ENCODE measurements around the gene EPB41L4A.
"Not testable (repeated sequence)": the region's sequence is repeated elsewhere in the genome, so short reads cannot be mapped to it uniquely, and the experiment has no call there.

Gene EPB41L4A

DNA sequence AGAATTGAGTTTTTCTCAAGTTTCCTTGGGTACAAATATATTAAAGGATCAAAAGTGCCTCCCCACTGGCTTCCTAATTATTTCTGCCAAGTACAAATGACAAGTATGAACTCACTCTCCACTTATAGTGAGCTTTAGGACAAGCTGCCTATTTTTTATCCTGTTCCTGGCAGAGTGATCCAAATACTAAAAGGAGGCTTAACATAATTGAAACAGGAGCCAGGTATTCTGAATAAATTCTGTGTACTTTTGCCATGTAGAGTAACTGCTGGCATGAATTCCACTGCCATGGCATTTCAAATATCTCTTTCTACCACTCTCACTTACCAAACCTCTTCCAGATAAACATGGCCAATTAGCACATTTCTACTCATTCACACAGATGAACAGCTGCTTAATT, 171.1 kb downstream of the EPB41L4A start:
- DNase-seq: no peak

DNA sequence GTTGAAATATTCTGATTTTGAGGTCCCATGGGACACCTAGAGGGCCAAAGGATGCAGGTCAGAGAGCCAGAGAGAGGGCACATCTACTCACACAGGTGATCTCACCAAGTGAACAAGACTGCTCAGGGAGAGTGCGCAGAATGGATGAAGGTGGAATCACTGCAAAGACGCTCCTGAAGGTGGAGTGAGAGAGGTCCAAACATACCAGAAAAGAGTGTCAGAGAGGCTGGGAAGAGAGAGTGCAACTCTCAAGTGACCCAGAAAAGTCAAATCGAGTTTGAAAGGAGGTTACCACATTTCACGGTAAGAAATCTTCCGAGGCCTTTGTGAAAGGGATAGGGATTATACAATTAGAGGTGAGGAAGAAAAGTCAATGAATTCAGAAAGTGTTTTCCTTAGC, 173.4 kb downstream of the EPB41L4A start:
- no peak for DNase-seq

DNA sequence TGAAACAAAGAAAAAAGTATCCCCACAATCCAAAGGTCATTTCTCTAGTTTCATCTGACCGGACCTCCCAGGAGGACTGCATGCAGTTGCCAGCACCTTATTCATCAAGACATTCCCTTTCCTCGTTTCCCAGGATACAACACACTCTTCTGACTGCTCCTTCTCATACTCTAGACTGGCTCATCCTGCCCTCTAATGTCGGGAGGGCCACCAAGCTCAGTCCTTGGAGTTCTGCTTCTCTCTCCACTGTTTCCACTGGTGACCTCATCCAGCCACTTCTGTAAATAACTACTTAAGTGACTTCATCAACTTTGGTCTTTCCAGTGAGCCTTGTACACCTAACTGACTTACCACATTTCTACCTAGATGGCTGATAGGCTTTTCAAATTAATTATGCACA, 179.1 kb downstream of the EPB41L4A start:
- DNase-seq: no peak

DNA sequence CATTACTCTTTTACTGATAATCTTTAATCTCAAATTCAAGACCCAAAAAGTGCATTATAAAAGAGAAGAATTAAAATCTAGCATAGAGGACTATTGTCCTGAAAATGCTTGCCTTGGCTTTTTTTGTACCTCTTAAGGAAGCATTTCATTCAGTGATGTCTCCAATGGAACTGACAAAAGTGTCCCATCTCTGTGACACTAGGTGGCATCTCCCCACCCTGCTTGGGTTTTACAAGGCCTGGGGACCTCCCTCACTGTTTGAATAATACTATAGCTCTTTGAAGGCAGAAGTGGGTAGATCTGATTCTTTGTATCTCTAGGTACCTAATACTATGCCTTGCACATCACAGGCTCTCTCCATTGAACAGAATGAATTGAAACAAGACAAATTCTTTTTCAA, 180.6 kb downstream of the EPB41L4A start:
- DNase-seq: no peak

DNA sequence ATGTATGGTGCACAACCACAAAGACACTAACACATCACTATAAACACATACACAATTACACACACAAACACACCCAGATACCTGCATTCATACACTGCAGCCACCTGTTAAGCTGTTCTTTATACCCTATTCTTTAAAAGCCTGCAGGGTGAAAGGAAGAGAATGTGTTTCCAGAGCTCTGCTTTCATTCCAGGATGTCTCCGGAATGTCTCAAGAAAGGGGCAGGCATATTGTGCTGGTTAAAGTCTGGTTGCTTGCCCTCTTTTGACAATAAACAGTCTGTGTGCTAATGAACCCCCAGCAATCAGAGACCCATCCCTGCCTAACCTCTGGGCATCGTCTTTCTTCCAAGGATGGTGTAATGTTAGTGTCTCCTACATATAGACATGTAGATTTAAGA, 181.6 kb downstream of the EPB41L4A start:
- no peak for DNase-seq

DNA sequence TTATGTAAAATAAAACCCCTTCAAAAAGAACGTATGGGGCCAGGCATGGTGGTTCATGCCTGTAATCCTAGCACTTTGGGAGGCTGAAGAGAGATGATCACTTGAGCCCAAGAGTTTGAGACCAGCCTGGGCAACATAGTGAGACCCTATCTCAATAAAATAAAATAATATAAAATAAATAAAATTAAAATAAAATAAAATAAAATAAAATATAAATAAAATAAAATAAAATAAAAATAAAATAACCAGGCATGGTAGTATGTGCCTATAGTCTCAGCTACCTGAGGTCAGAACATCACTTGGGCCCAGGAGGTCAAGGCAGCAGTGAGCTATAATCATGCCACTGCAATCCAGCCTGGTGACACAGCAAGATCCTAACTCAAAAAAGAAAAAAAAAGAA, 185.1 kb downstream of the EPB41L4A start:
- no peak for DNase-seq

DNA sequence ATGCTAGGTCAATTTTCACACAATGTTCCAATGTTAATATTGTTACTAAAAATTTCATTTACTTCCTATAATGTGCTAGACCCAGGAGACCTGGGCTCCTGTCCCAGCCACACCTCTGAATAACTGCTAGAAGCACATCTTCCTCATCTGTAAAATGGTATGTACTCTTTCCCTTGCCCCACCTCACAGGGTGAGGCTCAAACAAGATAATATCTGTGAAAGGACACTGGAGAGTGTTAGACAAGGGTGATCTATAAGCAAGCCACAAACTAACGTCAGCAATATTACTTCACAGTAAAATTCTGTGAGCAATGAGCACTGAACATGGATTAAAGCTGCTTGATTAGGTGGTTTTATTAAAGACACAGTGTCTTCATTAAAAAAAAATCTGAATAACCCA, 186.4 kb downstream of the EPB41L4A start:
- no peak for DNase-seq

DNA sequence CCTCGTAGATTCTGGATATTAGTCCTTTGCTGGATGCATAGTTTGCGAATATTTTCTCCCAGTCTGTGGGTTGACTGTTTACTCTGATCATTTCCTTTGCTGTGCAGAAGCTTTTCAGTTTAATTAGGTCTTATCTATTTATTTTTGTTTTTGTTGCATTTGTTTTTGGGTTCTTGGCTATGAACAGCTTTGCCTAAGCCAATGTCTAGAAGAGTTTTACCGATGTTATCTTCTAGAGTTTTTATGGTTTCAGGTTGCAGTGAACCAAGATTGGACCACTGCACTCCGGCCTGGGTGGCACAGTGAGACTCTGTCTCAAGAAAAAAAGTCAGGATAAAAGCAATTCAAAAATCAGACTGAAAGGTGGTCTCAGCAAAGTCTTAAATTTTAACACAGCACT, 188.5 kb downstream of the EPB41L4A start:
- DNase-seq: no peak

DNA sequence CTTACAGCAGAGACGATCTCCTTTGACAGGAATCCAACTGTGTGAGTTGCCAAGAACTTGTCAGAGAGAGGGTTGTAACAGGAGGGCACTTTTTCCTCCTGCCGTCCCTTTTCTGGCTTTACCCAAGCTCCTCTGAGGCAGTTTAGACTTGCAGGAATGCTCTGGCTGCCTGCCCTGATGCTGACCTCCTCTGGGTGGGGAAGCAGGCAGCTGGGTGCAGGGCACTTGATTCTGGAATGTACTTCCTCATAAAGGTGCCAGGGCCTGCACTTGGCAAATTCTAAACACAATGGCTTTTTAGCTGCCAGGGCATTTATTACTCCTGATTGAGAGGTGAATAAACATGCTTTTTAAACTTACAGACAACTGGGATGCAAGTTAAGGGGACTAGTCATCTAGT, 190.4 kb downstream of the EPB41L4A start:
- DNase-seq: no peak

DNA sequence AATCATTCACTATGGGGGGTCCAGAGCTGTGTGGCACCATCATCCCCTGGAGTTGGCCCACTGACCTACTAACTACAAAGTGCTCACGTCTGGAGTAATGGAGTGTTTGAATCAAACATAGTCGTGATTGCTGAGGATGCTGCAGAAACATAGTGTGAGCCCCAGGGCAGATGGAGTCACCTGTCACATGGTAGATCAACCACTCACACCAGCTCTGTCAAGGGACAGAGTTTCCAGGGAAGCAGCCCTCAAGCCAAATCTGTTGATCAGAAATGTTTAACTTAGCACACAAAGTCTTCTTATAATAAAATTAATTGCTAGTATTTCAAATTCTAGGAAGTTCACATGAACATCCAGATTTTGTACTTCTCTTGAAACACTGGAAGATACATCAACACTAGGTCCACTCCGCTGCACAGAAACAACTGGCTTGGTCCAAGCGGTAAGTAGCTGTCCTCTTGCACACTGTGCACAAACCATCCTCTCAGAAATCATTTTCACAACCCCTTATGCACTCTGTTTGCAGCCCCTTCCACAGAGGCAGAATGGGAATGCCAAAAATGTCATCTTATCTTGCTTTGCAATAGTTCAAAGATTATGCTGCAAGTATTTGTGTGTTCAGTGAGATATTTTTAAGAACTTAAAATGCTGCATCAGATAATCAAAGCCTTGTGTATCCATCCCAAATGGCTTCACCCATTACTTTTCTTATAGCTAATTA, 191.0 kb downstream of the EPB41L4A start:
- DNase-seq: no peak

DNA sequence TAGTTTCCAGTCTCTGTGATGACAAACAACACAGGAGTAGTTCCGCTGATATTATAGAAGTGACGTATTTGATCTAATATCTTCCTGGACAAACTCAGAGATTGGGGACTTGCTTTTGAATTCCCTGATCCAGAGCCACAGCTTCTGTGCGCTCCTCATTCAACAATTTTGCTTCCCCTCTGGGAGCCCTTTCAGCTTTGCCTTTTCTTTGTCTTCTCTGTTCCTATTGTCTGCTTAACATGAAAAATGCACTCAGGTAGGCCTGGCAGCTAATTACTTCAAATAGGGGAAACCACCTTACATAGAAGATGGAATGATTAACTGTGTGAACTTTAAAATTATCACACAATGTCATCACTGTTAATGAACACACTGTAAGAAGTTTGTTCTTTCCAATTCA, 192.9 kb downstream of the EPB41L4A start:
- DNase-seq: no peak

DNA sequence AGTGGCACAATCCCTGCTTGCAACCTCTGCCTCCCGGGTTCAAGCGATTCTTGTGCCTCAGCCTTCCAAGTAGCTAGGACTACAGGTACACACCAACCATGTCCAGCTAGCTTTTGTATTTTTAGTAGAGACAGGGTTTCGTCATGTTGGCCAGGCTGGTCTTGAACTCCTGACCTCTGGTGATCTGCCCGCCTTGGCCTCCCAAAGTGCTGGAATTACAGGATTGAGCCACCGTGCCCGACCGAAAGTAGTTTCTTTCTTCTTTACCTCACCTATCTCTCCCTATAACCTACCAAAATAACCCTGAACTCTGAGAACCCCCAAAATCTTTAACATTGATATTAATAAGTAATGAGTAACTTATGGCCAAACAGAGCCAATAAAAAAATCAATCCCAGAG, 196.1 kb downstream of the EPB41L4A start:
- not testable (repeated sequence) for DNase-seq

DNA sequence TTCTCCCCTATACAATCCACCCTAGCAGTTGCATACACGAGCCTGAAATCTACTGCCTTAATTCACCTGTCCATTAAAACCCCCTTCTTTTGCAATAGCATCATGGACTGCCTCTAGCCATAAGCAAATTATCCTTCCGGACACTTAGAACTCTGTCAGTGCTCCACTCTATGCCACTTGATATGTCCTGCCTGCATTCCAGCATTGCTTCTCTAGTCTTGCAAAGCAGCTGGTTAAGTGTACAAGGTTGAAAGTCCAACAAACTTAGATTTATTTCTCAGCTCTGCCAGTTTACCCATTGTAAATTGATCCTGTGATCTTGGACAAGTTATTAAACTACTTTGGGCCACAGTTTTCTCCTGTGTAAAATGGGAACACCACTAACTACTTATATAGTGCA, 197.9 kb downstream of the EPB41L4A start:
- no peak for DNase-seq

DNA sequence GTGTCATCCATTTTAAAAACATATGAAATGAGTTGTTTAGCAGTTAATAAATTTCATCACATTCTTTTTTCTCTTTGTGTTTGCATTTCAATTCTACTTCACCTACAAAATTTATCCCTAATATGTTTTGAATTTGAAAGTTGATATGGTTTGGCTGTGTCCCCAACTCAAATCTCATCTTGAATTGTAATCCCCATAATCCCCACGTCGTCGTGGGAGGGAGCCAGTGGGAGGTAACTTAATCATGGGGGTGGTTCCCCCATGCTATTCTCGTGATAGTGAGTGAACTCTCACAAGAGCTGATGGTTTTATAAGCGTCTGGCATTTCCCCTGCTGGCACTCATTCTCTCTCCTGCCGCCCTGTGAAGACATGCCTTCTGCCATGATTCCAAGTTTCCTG, 200.1 kb downstream of the EPB41L4A start:
- DNase-seq: no peak

DNA sequence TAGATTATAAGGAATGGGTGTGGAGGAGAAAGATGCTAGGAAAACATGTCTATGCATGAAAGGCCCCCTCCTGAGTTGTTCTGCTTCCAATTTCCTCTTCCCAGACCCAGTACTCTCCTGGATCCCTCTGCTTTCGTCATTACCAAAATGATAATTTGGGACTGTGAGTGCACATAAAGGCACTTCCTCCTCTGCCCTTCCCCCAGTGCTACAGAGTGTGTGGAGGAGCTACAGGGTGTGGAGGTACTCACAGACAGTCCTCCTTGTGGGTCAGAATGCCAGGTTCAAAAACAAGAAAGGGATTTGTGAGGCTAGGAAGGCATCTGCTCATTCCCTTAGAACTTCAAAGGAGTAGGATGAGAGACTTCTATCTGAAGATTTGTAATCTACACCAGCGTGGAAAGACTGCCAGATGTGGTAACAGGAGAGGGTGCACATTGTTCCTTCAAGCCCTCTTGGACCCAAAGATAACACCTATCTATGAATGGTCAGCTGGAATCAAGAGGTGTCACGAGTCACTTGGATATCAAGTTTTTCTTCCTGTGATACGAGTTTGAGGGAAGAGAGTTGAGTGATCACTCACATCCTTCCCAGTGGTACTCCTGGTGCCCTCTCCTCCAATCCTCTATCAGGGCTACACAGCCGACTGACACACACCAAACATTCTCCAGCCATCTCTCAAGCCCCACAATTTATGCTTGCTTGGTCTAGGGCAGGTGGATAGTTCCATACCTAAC, 201.1 kb downstream of the EPB41L4A start:
- DNase-seq: no peak

DNA sequence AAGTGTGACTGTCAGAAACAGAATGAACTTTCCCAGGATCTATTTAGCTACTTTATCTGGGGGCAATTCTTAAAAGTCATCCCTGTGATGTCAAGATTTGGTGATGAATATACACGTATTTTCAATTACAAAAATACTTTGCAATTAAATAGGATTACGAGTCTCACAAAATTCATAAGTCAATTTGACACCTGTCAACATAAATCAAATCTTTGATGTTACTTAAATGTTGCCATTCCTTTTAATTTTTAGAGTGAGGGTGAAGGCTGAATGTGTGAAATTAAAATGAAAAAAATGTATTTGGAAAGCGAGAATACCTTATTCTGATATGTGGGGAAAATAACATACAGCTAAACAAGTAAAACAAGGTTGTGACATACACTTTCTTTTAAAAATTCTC, 202.9 kb downstream of the EPB41L4A start:
- DNase-seq: no peak

DNA sequence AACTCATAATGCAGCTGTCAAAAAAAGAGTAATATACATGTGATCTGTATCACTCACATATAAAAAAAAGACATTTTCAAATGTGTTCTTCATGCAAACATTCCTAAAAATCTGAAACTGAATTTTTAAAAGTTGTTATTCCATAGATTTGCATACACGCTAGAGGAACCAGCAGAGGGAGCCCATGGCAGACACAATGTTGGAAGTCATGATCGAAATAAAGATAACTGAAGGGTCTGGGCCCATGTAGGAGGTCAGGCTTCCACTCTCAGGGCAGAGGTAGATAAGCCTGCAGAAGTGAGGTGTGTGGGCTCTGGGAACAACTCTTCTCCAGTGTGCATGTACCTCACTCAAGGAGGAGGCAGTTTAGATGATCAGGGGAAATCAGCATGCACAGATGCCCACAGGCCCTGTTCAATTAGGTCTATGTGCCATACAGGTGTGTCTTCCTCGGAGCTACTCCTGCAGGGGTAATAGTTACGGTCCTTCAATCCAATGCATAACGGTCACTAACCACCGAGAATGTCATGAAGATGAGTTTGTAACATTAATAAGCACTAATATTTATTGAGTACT, 208.6 kb downstream of the EPB41L4A start:
- DNase-seq: no peak

DNA sequence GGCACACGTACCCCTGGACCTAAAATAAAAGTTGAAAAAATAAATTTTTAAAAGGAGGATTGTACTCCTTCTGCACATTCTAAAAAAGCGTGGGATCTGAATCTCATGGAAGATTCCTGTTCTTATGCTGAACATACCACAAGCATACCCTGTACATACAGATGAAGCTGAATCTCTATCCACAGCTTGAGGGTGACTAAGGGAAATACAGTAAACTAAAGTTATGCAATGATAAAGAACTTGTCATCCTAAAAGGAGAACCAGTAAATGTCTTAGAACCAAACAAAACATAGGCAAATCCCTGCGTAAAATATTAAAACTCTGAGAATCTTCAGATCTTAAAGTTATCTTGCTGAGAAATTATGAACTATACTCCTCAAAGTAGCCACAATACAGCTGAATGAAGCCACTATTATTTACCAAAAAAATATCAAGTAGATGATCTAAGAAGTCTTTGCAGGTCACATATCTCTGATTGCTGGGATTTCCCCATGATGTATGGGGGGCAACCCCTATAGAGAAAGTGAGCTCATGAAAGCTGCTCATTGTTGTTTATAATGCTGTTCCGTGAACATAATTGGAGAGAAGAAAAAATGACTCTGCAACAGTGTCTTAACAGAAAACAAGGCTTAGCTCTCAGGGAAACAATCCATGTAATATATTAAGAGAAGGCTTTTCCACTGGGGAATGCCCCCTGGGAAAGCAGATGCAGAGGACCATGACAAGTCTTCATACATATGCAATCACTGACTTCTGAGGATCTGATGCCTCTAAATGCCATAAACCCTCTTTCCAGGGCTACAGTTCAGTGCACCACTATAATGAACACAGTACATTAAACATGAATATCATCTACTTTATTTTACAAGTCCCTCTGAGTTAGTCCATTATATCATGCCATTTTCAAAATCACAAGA, 210.1 kb downstream of the EPB41L4A start:
- DNase-seq: no peak

DNA sequence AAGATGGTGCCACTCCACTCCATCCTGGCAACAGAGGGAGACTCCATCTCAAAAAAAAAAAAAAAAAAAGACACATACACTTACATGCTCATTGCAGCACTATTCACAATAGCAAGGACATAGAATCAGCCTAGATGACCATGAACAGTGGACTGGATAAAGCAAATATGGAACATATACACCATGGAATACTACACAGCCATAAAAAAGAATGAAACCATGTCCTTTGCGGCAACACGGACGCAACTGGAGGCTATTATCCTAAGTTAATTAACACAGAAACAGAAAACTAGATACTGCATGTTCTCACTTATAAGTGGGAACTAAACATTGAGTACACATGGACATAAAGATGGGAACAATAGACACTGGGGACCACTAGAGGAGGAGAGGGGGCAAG, 210.9 kb downstream of the EPB41L4A start:
- DNase-seq: not testable (repeated sequence)

DNA sequence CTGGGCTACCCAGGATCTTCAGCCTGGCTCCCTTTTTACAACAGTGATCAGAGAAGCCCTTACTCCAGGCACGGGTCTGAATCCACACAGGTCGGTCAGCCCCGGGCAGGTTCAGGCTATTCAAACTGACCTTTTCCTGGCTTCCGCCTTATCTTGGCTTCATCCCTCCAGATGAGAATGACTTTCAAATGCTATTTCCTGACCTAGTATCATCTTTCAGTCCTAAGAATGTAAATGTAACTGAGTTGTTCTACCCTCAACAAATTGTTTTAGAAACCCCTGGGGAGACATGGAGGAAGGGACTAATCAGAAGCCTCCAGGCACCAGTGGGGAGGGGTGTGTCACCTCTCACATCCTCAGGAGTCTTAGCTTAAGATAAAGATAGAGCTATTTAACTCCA, 213.2 kb downstream of the EPB41L4A start:
- DNase-seq: no peak

DNA sequence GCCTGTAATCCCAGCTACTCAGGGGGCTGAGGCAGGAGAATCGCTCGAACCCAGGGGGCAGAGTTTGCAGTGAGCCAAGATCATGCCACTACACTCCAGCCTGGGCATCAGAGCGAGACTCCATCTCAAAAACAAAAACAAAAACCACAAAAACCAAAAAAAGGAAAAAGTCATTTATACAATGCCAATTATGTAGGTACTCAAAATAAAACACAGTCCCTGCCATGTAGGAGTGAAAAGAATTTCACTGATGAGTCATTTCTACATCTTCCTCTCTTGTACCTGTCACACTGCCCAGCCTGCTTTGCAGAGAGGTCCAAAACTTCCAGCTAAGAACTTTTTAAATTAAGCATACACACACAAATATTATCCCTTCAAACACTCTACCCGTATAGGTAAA, 215.8 kb downstream of the EPB41L4A start:
- DNase-seq: no peak

DNA sequence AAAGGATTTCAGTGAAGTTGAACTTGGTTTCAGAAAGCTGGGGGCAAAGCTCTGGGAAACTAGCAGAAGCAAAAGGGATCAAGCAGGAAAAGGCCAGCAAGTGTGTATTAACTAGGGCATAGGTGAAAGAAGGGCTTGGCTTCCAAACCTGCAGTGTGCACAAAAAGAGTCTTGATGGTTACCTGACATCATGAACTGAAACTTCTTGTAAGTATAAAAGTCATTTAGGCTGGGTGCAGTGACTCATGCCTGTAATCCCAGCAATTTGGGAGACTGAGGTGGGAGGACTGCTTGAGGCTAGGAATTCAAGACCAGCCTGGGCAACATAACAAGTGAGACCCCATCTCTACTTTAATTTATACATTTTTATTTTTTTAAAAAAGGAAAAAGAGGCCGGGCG, 216.4 kb downstream of the EPB41L4A start:
- DNase-seq: no peak

DNA sequence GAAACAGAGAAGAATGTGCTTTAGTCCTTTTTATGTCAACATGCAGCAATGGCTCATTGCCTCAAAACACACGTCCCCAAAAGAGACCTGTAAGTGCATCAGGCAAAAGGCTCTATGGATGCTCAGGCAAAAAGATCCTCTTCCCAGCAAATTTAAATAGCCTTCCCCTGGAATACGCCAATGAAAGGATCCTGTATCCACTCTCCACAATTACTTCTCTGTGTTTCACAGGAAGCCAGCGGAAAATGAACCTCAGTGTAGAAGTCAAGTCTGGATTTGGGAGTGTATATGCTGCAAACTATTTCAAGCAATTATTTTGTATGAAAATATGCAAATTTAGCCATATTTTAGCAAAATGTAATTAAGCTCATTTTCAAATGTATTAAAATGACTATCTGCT, 217.9 kb downstream of the EPB41L4A start:
- no peak for DNase-seq

Measured in activated CD4-positive, alpha-beta T cell treated with anti-CD3 and anti-CD28 coated beads, Interleukin-2, amount 50 U/mL, for 16 hours (primary cell).